H1 (cell line): ENCODE data around the gene DIPK1C. TPM values are rescaled to one million over a fixed set of nuclear protein-coding genes. Genes with fewer than 3 reads are reported as not detected.

Experiments
- CTCF ChIA-PET: fragments of 300-600 bp; sonication (Branson Sonifier 250); formaldehyde crosslinking; loops from one replicate; lab custom pipeline; 2021; ENCODE audit not compliant: partially characterized antibody; lab: Charles Lee
- POLR2A ChIA-PET: fragments of 300-600 bp; sonication (Branson Sonifier 250); formaldehyde crosslinking; loops from one replicate; lab custom pipeline; 2021; ENCODE audit warnings: inconsistent platforms; ENCODE audit not compliant: partially characterized antibody; lab: Charles Lee
- DNase-seq, 2 experiments: peaks; one replicate each; pipeline versions ENCODE4 v3.0.0 to v3.0.0-alpha.2; 2010 to 2022; ENCODE audit warnings: low spot score in 2 of 2, low read depth in 1 of 2, mixed read lengths in 1 of 2
- FAIRE-seq: peaks from 2 replicates; lab custom pipeline; 2011; peaks lifted over from hg19 to GRCh38; lab: Jason Lieb, UNC
- H2AFZ ChIP-seq: 2 replicates; pipeline ENCODE4 v1.8.1; 2012; ENCODE audit warnings: low read length, inconsistent platforms
- H2AK5ac ChIP-seq: 2 replicates; pipeline ENCODE4 v1.6.1; 2013; ENCODE audit warnings: low read depth, low read length
- H2BK120ac ChIP-seq: replicated peaks from 2 replicates; pipeline ENCODE3; 2013; ENCODE audit warnings: low read depth, low read length, inconsistent platforms
- H2BK12ac ChIP-seq: 2 replicates; pipeline ENCODE4 v1.6.1; 2013; ENCODE audit warnings: low read depth, low read length
- H2BK15ac ChIP-seq: 2 replicates; pipeline ENCODE4 v1.6.1; 2013; ENCODE audit warnings: low read length
- H2BK20ac ChIP-seq: 2 replicates; pipeline ENCODE4 v1.6.1; 2013; ENCODE audit warnings: low read length
- H2BK5ac ChIP-seq: 2 replicates; pipeline ENCODE4 v1.6.1; 2013; ENCODE audit warnings: low read depth, low read length
- H3K14ac ChIP-seq: 2 replicates; pipeline ENCODE4 v1.6.1; 2013; ENCODE audit warnings: inconsistent platforms; ENCODE audit not compliant: insufficient read length
- H3K18ac ChIP-seq: 2 replicates; pipeline ENCODE4 v1.6.1; 2013; ENCODE audit warnings: low read length; ENCODE audit errors: extremely low read depth
- H3K23ac ChIP-seq: 2 replicates; pipeline ENCODE4 v1.6.1; 2013; ENCODE audit warnings: inconsistent platforms; ENCODE audit not compliant: insufficient read length
- H3K23me2 ChIP-seq: 2 replicates; pipeline ENCODE4 v1.6.1; 2013; ENCODE audit warnings: low read depth, low read length
- H3K27ac ChIP-seq: 2 replicates; pipeline ENCODE4 v1.6.1; 2011; ENCODE audit warnings: low read depth, low read length, inconsistent platforms
- H3K27me3 ChIP-seq, 4 experiments: replicated peaks in 1 of 4; 1 replicate in 1 of 4; 2 replicates in 3 of 4; pipeline versions ENCODE4 v1.6.1 to v1.8.1; 2011 to 2013; ENCODE audit warnings: low read length in 3 of 4, mild to moderate bottlenecking in 3 of 4, inconsistent platforms in 2 of 4, mixed read lengths in 2 of 4, moderate library complexity in 1 of 4; ENCODE audit not compliant: control insufficient read depth in 3 of 4, insufficient read depth in 3 of 4; ENCODE audit errors: extremely low read depth in 1 of 4
- H3K36me3 ChIP-seq, 4 experiments: 2 replicates each; pipeline versions ENCODE4 v1.6.1 to v1.8.1; 2011 to 2013; ENCODE audit warnings: mild to moderate bottlenecking in 4 of 4, low read length in 3 of 4, moderate library complexity in 2 of 4, control low read depth in 1 of 4, inconsistent platforms in 1 of 4; ENCODE audit not compliant: insufficient read depth in 4 of 4, control insufficient read depth in 2 of 4
- H3K4ac ChIP-seq: replicated peaks from 2 replicates; pipeline ENCODE3; 2013; ENCODE audit warnings: low read length, low read depth, mixed read lengths, inconsistent platforms; ENCODE audit not compliant: insufficient read length
- H3K4me1 ChIP-seq, 4 experiments: replicated peaks in 1 of 4; 1 replicate in 1 of 4; 2 replicates in 3 of 4; pipeline versions ENCODE4 v1.6.1 to v1.8.1; 2011 to 2013; ENCODE audit warnings: low read length in 3 of 4, inconsistent platforms in 2 of 4, mixed read lengths in 1 of 4; ENCODE audit not compliant: insufficient read depth in 4 of 4, control insufficient read depth in 3 of 4
- H3K4me2 ChIP-seq, 2 experiments: 2 replicates each; pipeline versions ENCODE4 v1.6.1 to v1.8.1; 2011 to 2013; ENCODE audit warnings: low read depth in 2 of 2, low read length in 2 of 2, control low read depth in 1 of 2, inconsistent platforms in 1 of 2, mild to moderate bottlenecking in 1 of 2; ENCODE audit not compliant: insufficient read depth in 1 of 2
- H3K4me3 ChIP-seq, 4 experiments: fragments of 200-600, 300-600 bp in 1 of 4; sonication (generic), shearing (Covaris generic), sonication (Bioruptor Twin) in 1 of 4; 2 replicates each; pipeline versions ENCODE4 v1.5.1 to v1.8.1; 2011 to 2016; ENCODE audit warnings: low read length in 4 of 4, low read depth in 3 of 4, control low read depth in 2 of 4, inconsistent platforms in 2 of 4, mild to moderate bottlenecking in 2 of 4, mixed read lengths in 1 of 4, moderate library complexity in 1 of 4; ENCODE audit not compliant: insufficient read depth in 2 of 4; ENCODE audit errors: extremely low read depth in 1 of 4
- H3K56ac ChIP-seq: replicated peaks from 2 replicates; pipeline ENCODE3; 2013; ENCODE audit warnings: low read depth, mild to moderate bottlenecking, mixed read lengths, low read length, inconsistent platforms; ENCODE audit not compliant: insufficient read length
- H3K79me1 ChIP-seq: 2 replicates; pipeline ENCODE4 v1.6.1; 2013; ENCODE audit warnings: low read depth, low read length, control low read depth
- H3K79me2 ChIP-seq, 2 experiments: 2 replicates each; pipeline versions ENCODE4 v1.6.1 to v1.8.1; 2012 to 2013; ENCODE audit warnings: low read length in 2 of 2, mild to moderate bottlenecking in 2 of 2, inconsistent platforms in 1 of 2; ENCODE audit not compliant: insufficient read depth in 2 of 2, control insufficient read depth in 1 of 2
- H3K9ac ChIP-seq, 4 experiments: replicated peaks in 1 of 4; 1 replicate in 1 of 4; 2 replicates in 3 of 4; pipeline versions ENCODE4 v1.6.1 to v1.8.1; 2011 to 2013; ENCODE audit warnings: low read depth in 3 of 4, low read length in 3 of 4, control low read depth in 2 of 4, mild to moderate bottlenecking in 2 of 4, moderate library complexity in 2 of 4, inconsistent platforms in 1 of 4; ENCODE audit errors: extremely low read depth in 1 of 4
- H3K9me3 ChIP-seq, 2 experiments: 2 replicates each; pipeline versions ENCODE4 v1.6.1 to v1.8.1; 2012 to 2013; ENCODE audit warnings: mild to moderate bottlenecking in 2 of 2, moderate library complexity in 2 of 2, control low read depth in 1 of 2, inconsistent platforms in 1 of 2, low read depth in 1 of 2, low read length in 1 of 2, mixed read lengths in 1 of 2; ENCODE audit not compliant: insufficient read depth in 2 of 2
- H4K20me1 ChIP-seq, 2 experiments: replicated peaks in 1 of 2; 2 replicates each; pipeline versions ENCODE3 to v1.8.1; 2011 to 2013; ENCODE audit warnings: inconsistent platforms in 2 of 2, low read length in 2 of 2, mild to moderate bottlenecking in 1 of 2; ENCODE audit not compliant: insufficient read depth in 2 of 2, control insufficient read depth in 1 of 2
- H4K5ac ChIP-seq: 2 replicates; pipeline ENCODE4 v1.6.1; 2013; ENCODE audit warnings: low read length, low read depth, mixed read lengths, inconsistent platforms; ENCODE audit not compliant: insufficient read length
- H4K8ac ChIP-seq: 2 replicates; pipeline ENCODE4 v1.8.0; 2013; ENCODE audit warnings: mild to moderate bottlenecking, moderate library complexity, low read length, inconsistent platforms; ENCODE audit not compliant: insufficient read depth; ENCODE audit errors: extremely low read depth
- H4K91ac ChIP-seq: replicated peaks from 2 replicates; pipeline ENCODE3; 2013; ENCODE audit warnings: low read length, mixed read lengths, inconsistent platforms; ENCODE audit not compliant: insufficient read length
- BACH1 ChIP-seq: IDR thresholded peaks from 2 replicates; pipeline ENCODE4 v1.6.1; 2012; ENCODE audit warnings: low read length, improper control_type of control experiment
- BCL11A ChIP-seq, 2 experiments: IDR thresholded peaks; one replicate each; pipeline ENCODE4 v1.6.1; 2011; ENCODE audit warnings: low read depth in 2 of 2, low read length in 2 of 2, mild to moderate bottlenecking in 2 of 2
- FOSL1 ChIP-seq: IDR thresholded peaks from 2 replicates; pipeline ENCODE4 v1.6.1; 2011; ENCODE audit warnings: mild to moderate bottlenecking, low read depth, low read length, moderate library complexity; ENCODE audit not compliant: insufficient read depth
- HDAC2 ChIP-seq, 2 experiments: fragments of 300-600 bp in 1 of 2; sonication (generic) in 1 of 2; IDR thresholded peaks; 2 replicates each; pipeline ENCODE4 v1.6.1; 2011 to 2012; ENCODE audit warnings: low read depth in 2 of 2, low read length in 2 of 2, mild to moderate bottlenecking in 2 of 2, moderate library complexity in 2 of 2, borderline replicate concordance in 1 of 2, inconsistent platforms in 1 of 2
- KDM5A ChIP-seq: fragments of 200-600 bp; IDR thresholded peaks from 2 replicates; pipeline ENCODE4 v1.7.1; 2012; ENCODE audit warnings: mild to moderate bottlenecking, low read length, inconsistent platforms, mixed read lengths
- MAFK ChIP-seq: IDR thresholded peaks from 2 replicates; pipeline ENCODE4 v1.6.1; 2012; ENCODE audit warnings: low read depth, mild to moderate bottlenecking, improper control_type of control experiment, low read length
- POLR2A ChIP-seq, 2 experiments: IDR thresholded peaks; 1 replicate in 1 of 2; 2 replicates in 1 of 2; pipeline ENCODE4 v1.6.1; 2011; ENCODE audit warnings: low read depth in 2 of 2, low read length in 2 of 2, mild to moderate bottlenecking in 2 of 2; ENCODE audit errors: control extremely low read depth in 1 of 2
- SIN3A ChIP-seq, 2 experiments: IDR thresholded peaks in 1 of 2; conservative IDR thresholded peaks in 1 of 2; 2 replicates each; pipeline ENCODE4 v1.6.1; 2011 to 2012; ENCODE audit warnings: low read length in 2 of 2, improper control_type of control experiment in 1 of 2, low read depth in 1 of 2, mild to moderate bottlenecking in 1 of 2
- SUZ12 ChIP-seq: fragments of 200-600 bp; sonication (generic); IDR thresholded peaks from 2 replicates; pipeline ENCODE4 v1.6.1; 2012; ENCODE audit warnings: mild to moderate bottlenecking, inconsistent platforms, low read length, moderate library complexity, mixed read lengths
- TCF12 ChIP-seq: IDR thresholded peaks from 2 replicates; pipeline ENCODE4 v1.6.1; 2011; ENCODE audit warnings: low read depth, mild to moderate bottlenecking, low read length
- WGBS, 2 experiments: shearing (Covaris generic) in 1 of 2; methylation state at CpG; one replicate each; pipeline versions ENCODE4 v1.1.6 to v1.1.7; 2013 to 2015; ENCODE audit warnings: low lambda C conversion rate in 2 of 2, mixed read lengths in 2 of 2, inconsistent platforms in 1 of 2, low coverage in 1 of 2, missing lambda C conversion rate in 1 of 2; ENCODE audit not compliant: insufficient replicate concordance in 2 of 2, insufficient coverage in 1 of 2, insufficient read length in 1 of 2; ENCODE audit errors: extremely low coverage in 1 of 2, missing lambda C conversion rate in 1 of 2; 5-methylcytosine and 5-hydroxymethylcytosine counted together
- polyA plus RNA-seq, 7 experiments: library from polyadenylated mRNA; depleted of rRNA in 3 of 7; stranded (reverse) in 5 of 7; unstranded in 2 of 7; fragments of >200 nt in 5 of 7; fragments of 200-250 nt in 2 of 7; gene quantifications; 1 replicate in 5 of 7; 2 replicates in 1 of 7; 4 replicates in 1 of 7; pipeline versions ENCODE4 v1.2.1 to v1.2.3, GENCODE V29; 2011 to 2013; ENCODE audit warnings: missing spikeins in 2 of 7, mixed read lengths in 2 of 7
- total RNA-seq: library from RNA; stranded (reverse); fragmentation: NEBNext Ultra II Directional; extraction: Animal tissue kit (Norgen Biotek cat#: 25700); gene quantifications from 2 replicates; pipeline ENCODE4 v1.2.1, GENCODE V29; 2021

Gene DIPK1C
- total and polyA plus RNA-seq, 2 of the 8 experiments (the other 6 are each of a cell fraction or from before 2014, with no cell fraction given): 0.08 TPM; not detected in 1

GRCh38 chr18:74453642-74454198, 3.4 kb downstream of the DIPK1C start:
- ChIA-PET CTCF (interaction anchor here (0.7 to 1.8 kb wide), 3 partner anchors 10 to 23 kb away, joined by 3 to 9 read pairs (median 4); no protein-coding TSS in a partner anchor), POLR2A (no interaction called here)
- no peak overlapping the region for H2BK20ac ChIP-seq
- peaks cover 0 to 7% (median 1%) of the 10 kb centered on the region in 4 experiments; a peak in 2 of 7 replicates for H3K4me1 ChIP-seq
- no peak for DNase-seq
- no peak overlapping the region for H2AFZ ChIP-seq
- H3K18ac ChIP-seq: no peak overlapping the region
- no peak overlapping the region for H2BK12ac ChIP-seq
- no peaks in the 10 kb centered on the region for H4K20me1 ChIP-seq
- H3K14ac ChIP-seq: no peak overlapping the region
- no peak overlapping the region for H2BK5ac ChIP-seq
- no peak overlapping the region for H3K4me3 ChIP-seq
- H3K79me2 ChIP-seq: no peaks in the 10 kb centered on the region
- H3K4me2 ChIP-seq: no peak overlapping the region
- no peak overlapping the region for H3K9ac ChIP-seq
- TF ChIP-seq BACH1 (no peak), FOSL1 (no peak), SIN3A (conservative IDR thresholded peaks at IDR 0.05 in 1 of 2, IDR thresholded peaks at IDR 0.05 in 1 of 2; ENCODE audit: low read depth in 1 of 2, low read length in 2 of 2) (no peak), HDAC2 (IDR thresholded peaks at IDR 0.05; ENCODE audit: borderline replicate concordance in 1 of 2, low read depth in 2 of 2, low read length in 2 of 2) (no peak), POLR2A (IDR thresholded peaks at IDR 0.05; ENCODE audit: control extremely low read depth in 1 of 2, low read depth in 2 of 2, low read length in 2 of 2) (no peak), BCL11A (IDR thresholded peaks at IDR 0.05; ENCODE audit: low read depth in 2 of 2, low read length in 2 of 2) (no peak), KDM5A (no peak), SUZ12 (no peak), TCF12 (no peak), MAFK (no peak)
- no peak overlapping the region for H2BK15ac ChIP-seq
- H4K5ac ChIP-seq: no peak overlapping the region
- FAIRE-seq: no peak
- no peak overlapping the region for H3K27ac ChIP-seq
- H3K9me3 ChIP-seq: no peaks in the 10 kb centered on the region
- no peak overlapping the region for H3K23ac ChIP-seq
- no peak overlapping the region for H2AK5ac ChIP-seq
- peaks cover 7% of the 10 kb centered on the region; the same call in 1 of the 2 replicates for H3K23me2 ChIP-seq
- no peaks in the 10 kb centered on the region; a peak in 1 of 8 replicates for H3K36me3 ChIP-seq
- no peak overlapping the region for H3K56ac ChIP-seq
- H4K8ac ChIP-seq: no peak overlapping the region
- H2BK120ac ChIP-seq: no peak overlapping the region
- no peaks in the 10 kb centered on the region for H3K79me1 ChIP-seq
- WGBS, 2 experiments: 90% methylated on average over 6 of the region's 6 CpGs; no CpG with 5 or more reads in 1 of the 2 experiments
- peaks cover 23 to 42% (median 32%) of the 10 kb centered on the region in 4 experiments for H3K27me3 ChIP-seq
- no peak overlapping the region for H3K4ac ChIP-seq
- H4K91ac ChIP-seq: no peak overlapping the region
